A673 (cell line): ENCODE results near the gene PRKAR2B.

Experiments used
- EZH2 ChIP-seq: fragments of 200-600 bp; sonication (generic); IDR thresholded peaks from 2 replicates; pipeline ENCODE4 v1.6.1; 2017; ENCODE audit warnings: borderline replicate concordance, low read depth, mild to moderate bottlenecking, mixed read lengths, antibody characterized with exemption, low read length; ENCODE audit not compliant: poor library complexity, severe bottlenecking
- TF ChIP-seq, protein P1 (sequence below): fragments of 300-800, 200-600 bp; sonication (generic); conservative IDR thresholded peaks from 2 replicates; pipeline ENCODE4 v1.5.1; 2017; ENCODE audit warnings: low read depth, mild to moderate bottlenecking, antibody characterized with exemption, low read length, moderate library complexity, mixed read lengths

DNA sequence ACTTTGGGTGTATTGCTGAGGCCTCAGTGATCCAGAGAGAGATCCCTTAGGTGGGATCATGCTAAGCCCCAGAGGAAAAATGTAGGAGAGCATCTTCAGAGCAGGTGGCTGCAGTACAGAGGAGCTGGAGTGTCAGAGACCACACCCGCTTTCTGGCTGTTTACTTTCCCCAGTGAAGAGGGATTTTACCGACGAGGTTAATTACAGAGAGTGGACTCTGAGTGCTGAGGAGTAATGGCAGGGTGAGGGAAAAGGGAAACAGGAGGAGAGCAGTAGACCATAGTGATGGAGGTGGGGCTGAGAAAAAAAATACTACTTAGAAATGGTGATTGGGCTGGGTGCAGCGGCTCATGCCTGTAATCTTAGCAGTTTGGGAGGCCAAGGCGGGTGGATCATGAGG is 81.0 kb downstream of the PRKAR2B start:
- TF ChIP-seq, protein P1, sequence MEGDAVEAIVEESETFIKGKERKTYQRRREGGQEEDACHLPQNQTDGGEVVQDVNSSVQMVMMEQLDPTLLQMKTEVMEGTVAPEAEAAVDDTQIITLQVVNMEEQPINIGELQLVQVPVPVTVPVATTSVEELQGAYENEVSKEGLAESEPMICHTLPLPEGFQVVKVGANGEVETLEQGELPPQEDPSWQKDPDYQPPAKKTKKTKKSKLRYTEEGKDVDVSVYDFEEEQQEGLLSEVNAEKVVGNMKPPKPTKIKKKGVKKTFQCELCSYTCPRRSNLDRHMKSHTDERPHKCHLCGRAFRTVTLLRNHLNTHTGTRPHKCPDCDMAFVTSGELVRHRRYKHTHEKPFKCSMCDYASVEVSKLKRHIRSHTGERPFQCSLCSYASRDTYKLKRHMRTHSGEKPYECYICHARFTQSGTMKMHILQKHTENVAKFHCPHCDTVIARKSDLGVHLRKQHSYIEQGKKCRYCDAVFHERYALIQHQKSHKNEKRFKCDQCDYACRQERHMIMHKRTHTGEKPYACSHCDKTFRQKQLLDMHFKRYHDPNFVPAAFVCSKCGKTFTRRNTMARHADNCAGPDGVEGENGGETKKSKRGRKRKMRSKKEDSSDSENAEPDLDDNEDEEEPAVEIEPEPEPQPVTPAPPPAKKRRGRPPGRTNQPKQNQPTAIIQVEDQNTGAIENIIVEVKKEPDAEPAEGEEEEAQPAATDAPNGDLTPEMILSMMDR, result no peak
- TF ChIP-seq EZH2, result no peak
